ENCODE data around the gene CDIPT.
"Not testable (repeated sequence)": the region's sequence is repeated elsewhere in the genome, so short reads cannot be mapped to it uniquely, and the experiment has no call there.

CDIPT gene

GRCh38 chr16:29894352-29894751, 31.3 kb upstream of the CDIPT start:
- DNase-seq = no peak

- no peak for DNase-seq
Measured at GRCh38 chr16:29893553-29893952, 30.5 kb upstream of the CDIPT start.

DNA sequence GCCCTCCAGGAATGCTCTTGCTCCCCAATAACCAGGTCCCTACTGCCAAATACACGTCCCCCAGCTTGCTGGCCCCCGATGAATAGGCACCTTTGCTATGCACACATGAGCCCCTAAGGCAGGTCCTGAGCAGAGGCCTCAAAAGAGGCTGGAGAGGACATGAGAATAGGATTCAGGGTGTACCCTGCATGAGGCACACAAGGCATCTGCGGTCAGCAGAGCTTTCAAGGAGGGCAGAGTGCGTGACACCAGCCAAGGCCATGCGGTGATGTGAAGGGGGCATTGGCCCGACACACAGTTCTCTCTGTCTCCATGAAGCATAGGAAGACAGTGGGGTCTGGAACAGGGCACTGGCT, 29.4 kb upstream of the CDIPT start:
- no peak for DNase-seq

DNA sequence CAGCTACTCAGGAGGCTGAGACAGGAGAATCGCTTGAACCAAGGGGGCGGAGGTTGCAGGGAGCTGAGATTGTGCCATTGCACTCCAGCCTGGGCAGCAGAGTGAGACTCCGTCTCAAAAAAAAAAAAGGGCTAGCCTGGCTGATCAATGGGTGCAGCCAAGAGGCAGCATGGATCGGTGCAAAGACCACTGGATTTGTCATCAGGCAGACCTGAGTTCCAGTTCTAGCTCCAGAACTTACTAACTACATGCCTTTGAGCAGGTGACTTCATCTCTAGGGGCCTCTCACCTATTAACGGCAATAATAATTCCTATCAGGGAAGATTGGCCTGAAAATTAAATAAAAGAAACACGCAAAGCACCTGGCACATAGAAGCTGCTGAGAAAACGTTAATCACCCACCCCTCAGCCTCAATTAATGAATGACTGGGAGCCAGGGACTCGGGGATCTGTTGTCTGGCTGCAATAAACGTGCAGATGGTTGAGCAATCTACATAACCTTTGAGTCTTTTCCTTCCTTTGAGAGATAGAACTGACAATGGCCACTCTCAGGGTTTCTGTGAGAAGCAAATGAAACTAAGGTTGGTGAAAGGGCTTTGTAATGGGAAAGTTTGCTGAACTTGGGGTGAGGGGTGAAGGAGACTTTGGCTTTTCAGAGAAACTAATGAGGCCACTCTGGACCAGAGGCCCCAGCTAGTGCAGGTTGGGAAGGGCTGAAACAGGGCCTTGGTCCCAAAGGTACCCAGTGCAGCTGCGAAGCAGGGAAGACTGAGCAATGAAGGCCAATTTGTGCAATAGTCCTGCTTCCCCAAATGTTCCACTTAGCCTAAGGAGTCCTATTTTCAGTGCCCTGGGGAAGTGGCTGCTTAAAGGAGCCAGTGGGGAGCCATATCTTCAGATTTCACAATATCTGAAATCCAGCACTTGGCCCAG, 28.8 kb upstream of the CDIPT start:
- no peak for DNase-seq

DNA sequence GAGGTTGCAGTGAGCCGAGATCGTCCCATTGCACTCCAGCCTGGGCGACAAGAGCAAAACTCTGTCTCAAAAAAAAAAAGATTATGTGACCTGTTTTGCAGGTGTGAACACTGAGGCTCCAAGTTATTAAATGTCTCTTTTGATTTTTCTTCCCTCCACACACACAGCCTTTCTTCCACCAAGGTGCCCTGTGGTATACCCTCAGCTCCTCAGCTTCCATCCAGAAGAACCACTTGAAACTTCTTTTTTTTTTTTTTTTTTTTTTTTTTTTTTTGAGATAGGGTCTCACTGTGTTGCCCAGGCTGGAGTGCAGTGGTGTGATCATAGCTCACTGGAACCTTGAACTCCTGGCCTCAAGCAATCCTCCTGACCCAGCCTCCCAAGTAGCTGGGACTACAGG, 26.3 kb upstream of the CDIPT start:
- not testable (repeated sequence) for DNase-seq

DNA sequence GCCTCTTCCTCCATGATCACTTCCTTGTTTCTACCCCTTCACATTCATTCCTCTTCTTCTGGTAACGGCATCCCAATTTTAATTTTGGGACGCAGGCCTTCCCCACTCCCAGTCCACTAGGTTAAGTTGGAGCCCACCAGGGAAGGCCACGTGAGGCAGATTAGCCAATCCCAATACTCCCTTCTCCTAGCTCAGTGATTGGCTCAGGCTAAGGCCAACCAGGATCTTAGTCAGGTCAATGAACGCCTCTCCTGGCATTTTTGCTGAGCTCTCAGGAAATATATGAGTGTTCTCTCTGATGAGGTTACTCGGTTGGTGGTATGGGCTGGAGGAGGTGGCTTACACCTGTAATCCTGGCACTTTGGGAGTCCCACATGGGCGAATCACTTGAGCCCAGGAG, 21.0 kb upstream of the CDIPT start:
- DNase-seq = no peak

GRCh38 chr16:29881050-29881449, 18.0 kb upstream of the CDIPT start:
- DNase-seq = no peak

DNA sequence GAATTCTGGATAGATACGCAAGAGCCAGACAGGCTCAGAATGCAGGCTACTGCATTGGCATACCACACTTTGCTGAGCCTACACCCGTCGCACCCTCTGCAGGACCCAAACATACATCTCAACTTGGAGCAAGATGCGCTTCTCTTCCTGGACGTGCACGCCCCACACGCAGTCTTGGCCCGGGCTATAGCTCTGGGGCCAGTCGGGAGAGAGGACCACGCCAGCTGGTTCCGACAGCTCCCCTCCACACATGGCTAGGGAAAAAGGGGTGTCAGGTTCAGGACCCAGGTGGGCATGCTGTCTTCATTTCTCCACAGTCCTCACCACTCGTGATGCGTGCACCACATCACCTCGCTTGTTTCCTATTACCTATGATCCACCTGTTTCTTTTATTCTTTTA, 15.1 kb upstream of the CDIPT start:
- DNase-seq = no peak

GRCh38 chr16:29877266-29877961, 14.4 kb upstream of the CDIPT start:
- no peak for DNase-seq

DNA sequence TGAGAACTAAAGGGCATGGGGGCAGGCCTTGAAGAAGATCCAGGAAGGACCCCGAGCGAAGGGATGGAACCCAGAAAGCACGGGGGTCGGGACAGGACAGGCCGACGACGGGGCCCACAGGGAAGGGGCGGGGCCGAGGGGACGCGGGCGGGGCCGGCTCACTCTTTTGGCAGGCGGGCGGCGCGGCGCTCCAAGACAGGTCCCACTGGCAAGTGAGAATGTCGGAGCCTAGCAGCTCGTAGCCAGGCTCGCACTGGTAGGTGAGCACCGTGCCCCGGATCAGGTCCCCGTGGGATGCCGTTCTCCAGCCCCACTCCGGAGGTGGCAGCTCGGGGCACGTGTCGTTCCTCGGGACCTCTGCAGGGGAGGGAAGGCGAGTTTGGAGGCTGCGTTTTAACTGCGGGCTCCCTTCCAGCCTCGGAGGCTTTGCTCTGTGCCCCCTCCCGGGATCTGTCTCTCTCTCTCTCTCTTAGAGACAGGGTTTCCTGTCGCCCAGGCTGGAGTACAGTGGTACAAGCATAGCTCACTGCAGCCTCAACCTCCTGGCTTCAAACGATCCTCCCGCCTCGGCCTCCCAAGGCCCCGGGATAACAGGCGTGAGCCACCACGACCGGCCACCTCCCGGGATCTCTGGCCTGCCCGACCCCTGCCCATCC, 13.7 kb upstream of the CDIPT start:
- DNase-seq = no peak

- no peak for DNase-seq
Measured at GRCh38 chr16:29876217-29876593, 13.2 kb upstream of the CDIPT start.

DNA sequence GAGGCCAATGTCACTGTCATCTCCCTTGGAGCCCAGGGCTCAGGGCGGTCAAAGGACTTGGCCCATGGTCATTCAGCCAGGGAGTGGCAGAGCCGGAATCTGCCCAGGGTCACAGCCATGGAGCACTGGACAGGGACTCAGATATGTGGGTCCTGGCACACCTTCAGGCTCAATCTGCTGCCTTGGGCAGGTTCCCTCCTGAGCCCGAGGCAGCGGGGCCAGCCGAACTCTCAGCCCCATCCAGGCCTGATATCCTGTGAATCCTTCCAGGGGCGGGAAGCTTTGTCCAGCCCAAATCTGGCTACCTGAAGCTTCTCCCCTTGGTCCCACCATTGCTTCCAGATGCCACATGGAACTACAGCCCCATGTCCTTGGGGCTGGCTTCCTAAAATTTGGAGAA, 12.2 kb upstream of the CDIPT start:
- no peak for DNase-seq

- no peak for DNase-seq
Measured at GRCh38 chr16:29873319-29873718, 10.3 kb upstream of the CDIPT start.

- DNase-seq = no peak
Measured at GRCh38 chr16:29871822-29872546, 9.0 kb upstream of the CDIPT start.

- not testable (repeated sequence) for DNase-seq
Measured at GRCh38 chr16:29869067-29869466, 6.0 kb upstream of the CDIPT start.

DNA sequence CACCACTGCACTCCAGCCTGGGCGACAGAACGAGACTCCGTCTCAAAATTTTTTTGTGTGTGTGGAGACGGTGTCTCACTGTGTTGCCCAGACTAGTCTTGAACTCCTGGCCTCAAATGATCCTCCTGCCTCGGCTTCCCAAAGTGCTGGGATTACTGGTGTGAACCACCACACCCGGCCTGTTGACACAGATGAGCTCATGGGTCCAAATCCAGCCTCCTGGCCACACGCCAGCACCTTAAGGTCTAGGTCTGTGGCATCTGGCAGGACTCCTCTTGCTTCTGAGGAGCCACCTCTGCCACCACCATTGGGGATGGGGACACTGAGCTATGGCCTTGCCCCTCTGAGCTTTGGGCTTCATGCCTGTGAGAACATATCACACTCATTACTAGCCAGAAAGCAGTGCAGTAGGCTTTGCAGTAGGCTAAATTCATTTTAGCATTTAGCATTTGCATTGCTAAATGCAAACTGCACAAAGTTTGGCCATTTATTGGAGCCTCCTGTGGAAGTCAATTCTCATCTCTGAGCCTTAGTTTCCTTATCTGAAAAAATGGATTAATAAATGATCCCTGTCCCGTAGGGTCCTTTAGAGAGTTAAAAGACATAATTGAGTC, 5.5 kb upstream of the CDIPT start:
- peak; percentile 9 for DNase-seq

DNA sequence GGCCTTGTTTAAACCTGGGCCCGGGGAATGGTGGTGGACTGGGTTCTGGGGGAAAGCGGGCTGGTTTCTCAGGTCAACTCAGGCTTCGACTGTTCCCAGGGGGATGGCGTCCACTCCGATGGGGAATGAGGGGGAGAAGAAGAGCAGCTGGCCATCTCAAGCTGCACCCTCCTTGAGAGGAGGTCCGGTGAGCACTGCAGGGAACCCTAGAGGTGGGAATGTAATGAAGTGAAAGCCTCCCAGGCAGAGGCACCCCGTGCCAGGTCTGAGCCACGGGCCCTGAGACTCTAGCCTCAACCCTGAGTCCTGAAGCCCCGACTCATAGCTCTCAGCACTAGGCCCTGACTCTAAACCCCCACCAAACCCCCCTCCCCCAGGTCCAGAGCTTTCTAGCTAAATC, 1.2 kb upstream of the CDIPT start:
- DNase-seq = no peak

- no peak for DNase-seq
Measured at GRCh38 chr16:29863669-29863984, 601 bp upstream of the CDIPT start.

GRCh38 chr16:29862383-29862883, 593 bp downstream of the CDIPT start:
- no peak for DNase-seq

DNA sequence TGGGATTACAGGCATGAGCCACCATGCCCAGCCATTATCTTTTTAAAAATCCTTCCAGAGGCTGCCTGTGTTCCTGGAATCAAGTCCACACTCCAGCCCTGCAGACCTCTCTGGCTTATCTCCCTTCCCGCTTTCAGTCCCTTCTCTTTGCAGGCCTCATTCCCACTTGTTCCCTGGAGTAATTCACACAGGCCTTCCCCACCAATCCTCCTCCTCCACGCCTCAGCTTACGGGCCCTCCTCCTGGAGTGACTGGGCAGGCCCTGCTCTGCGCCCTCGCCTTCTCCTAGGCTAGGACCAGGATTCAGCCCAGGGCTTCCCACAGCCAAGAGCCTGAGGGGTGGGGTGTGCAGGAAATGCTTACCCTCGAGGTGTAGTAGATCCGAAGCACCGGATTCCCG, 2.8 kb downstream of the CDIPT start:
- no peak for DNase-seq

DNA sequence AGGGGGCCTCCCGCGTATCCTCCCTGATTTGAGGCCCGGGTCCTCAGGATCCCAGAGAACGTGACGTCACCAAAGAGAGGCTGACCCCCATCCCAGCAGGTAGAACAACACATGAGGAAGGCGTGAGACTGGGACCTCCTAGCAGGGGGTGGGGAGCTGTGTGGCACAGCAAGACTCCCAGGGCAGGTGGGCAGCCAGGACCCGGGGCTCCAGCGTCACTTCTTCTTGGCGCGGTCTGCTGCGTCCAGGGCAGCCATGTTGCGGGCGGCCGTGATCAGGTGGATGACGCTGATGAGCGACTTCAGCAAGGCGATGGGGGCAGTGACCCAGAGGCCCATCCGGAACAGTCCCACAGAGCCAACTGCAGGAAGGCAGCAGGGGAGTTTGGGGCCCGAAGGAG, 4.1 kb downstream of the CDIPT start:
- no peak for DNase-seq

- DNase-seq = no peak
Measured at GRCh38 chr16:29858149-29858849, 4.7 kb downstream of the CDIPT start.
